Umbilical cord (tissue), 2 donors: ENCODE measurements around the gene FCN1. TPM values are rescaled to one million over a fixed set of nuclear protein-coding genes. Genes with fewer than 3 reads are reported as not detected.

Source experiments
- DNase-seq: peaks from one replicate; pipeline ENCODE4 v3.0.0-alpha.2; 2015; ENCODE audit warnings: low spot score
- total RNA-seq: library from RNA; depleted of rRNA; stranded (reverse); fragments of >200 nt; gene quantifications from one replicate; pipeline ENCODE4 v1.2.3, GENCODE V29; 2014; ENCODE audit warnings: low replicate concordance; ENCODE audit not compliant: insufficient read depth

The FCN1 gene
- total RNA-seq, 1 donor from 2014 or later: 3.6 TPM

GRCh38 chr9:134937566-134938345 lies 20.0 kb upstream of the FCN1 start:
- DNase-seq: no peak

GRCh38 chr9:134937164-134937555 lies 19.4 kb upstream of the FCN1 start:
- DNase-seq: no peak

- DNase-seq: no peak
Measured at GRCh38 chr9:134936346-134937163, 18.8 kb upstream of the FCN1 start.

- DNase-seq: no peak
Measured at GRCh38 chr9:134935701-134936345, 18.1 kb upstream of the FCN1 start.

- no peak for DNase-seq
Measured at GRCh38 chr9:134935056-134935640, 17.4 kb upstream of the FCN1 start.

GRCh38 chr9:134933076-134933659 lies 15.5 kb upstream of the FCN1 start:
- DNase-seq: no peak

- no peak for DNase-seq
Measured at GRCh38 chr9:134932606-134933005, 14.9 kb upstream of the FCN1 start.

GRCh38 chr9:134932171-134932570 lies 14.5 kb upstream of the FCN1 start:
- no peak for DNase-seq

GRCh38 chr9:134930398-134930797 lies 12.7 kb upstream of the FCN1 start:
- DNase-seq: no peak

- DNase-seq: peak; percentile 23
Measured at GRCh38 chr9:134929193-134930158, 11.8 kb upstream of the FCN1 start.

GRCh38 chr9:134928436-134929192 lies 10.9 kb upstream of the FCN1 start:
- DNase-seq: no peak

GRCh38 chr9:134925011-134925511 lies 7.3 kb upstream of the FCN1 start:
- DNase-seq: no peak

- no peak for DNase-seq
Measured at GRCh38 chr9:134923466-134923865, 5.8 kb upstream of the FCN1 start.

GRCh38 chr9:134922932-134923240 lies 5.2 kb upstream of the FCN1 start:
- no peak for DNase-seq

- DNase-seq: peak; percentile 18
Measured at GRCh38 chr9:134922066-134922931, 4.6 kb upstream of the FCN1 start.

- DNase-seq: no peak
Measured at GRCh38 chr9:134919303-134919702, 1.6 kb upstream of the FCN1 start.

GRCh38 chr9:134918646-134919045 lies 934 bp upstream of the FCN1 start:
- no peak for DNase-seq

- no peak for DNase-seq
Measured at GRCh38 chr9:134916161-134916665, 1.5 kb downstream of the FCN1 start.
